ENCODE data around the gene HES2. TPM values are rescaled to one million over a fixed set of nuclear protein-coding genes. Genes with fewer than 3 reads are reported as not detected.
"Not testable (repeated sequence)": the region's sequence is repeated elsewhere in the genome, so short reads cannot be mapped to it uniquely, and the experiment has no call there.

HES2 gene
- total RNA-seq, 1 experiment from 2014 or later: 2.0 TPM

GRCh38 chr1:6454856-6455751 is 35.4 kb upstream of the HES2 start:
- DNase-seq (ENCODE audit: low spot score): no peak

GRCh38 chr1:6453895-6454855 is 34.5 kb upstream of the HES2 start:
- not testable (repeated sequence) for DNase-seq (ENCODE audit: low spot score)

- DNase-seq (ENCODE audit: low spot score): no peak
Measured at GRCh38 chr1:6450943-6451373, 31.2 kb upstream of the HES2 start.

GRCh38 chr1:6450486-6450885 is 30.8 kb upstream of the HES2 start:
- DNase-seq (ENCODE audit: low spot score): not testable (repeated sequence)

- no peak for DNase-seq (ENCODE audit: low spot score)
Measured at GRCh38 chr1:6450005-6450450, 30.3 kb upstream of the HES2 start.

GRCh38 chr1:6448749-6449631 is 29.3 kb upstream of the HES2 start:
- DNase-seq (ENCODE audit: low spot score): no peak

GRCh38 chr1:6447818-6448748 is 28.4 kb upstream of the HES2 start:
- no peak for DNase-seq (ENCODE audit: low spot score)

GRCh38 chr1:6447016-6447817 is 27.5 kb upstream of the HES2 start:
- no peak for DNase-seq (ENCODE audit: low spot score)

GRCh38 chr1:6446665-6447015 is 26.9 kb upstream of the HES2 start:
- DNase-seq (ENCODE audit: low spot score): no peak

GRCh38 chr1:6445929-6446328 is 26.2 kb upstream of the HES2 start:
- DNase-seq (ENCODE audit: low spot score): not testable (repeated sequence)

GRCh38 chr1:6445062-6445763 is 25.5 kb upstream of the HES2 start:
- no peak for DNase-seq (ENCODE audit: low spot score)

GRCh38 chr1:6444377-6444776 is 24.7 kb upstream of the HES2 start:
- no peak for DNase-seq (ENCODE audit: low spot score)

GRCh38 chr1:6443339-6444115 is 23.8 kb upstream of the HES2 start:
- DNase-seq (ENCODE audit: low spot score): no peak

- DNase-seq (ENCODE audit: low spot score): no peak
Measured at GRCh38 chr1:6441586-6441985, 21.9 kb upstream of the HES2 start.

- DNase-seq (ENCODE audit: low spot score): no peak
Measured at GRCh38 chr1:6440198-6441126, 20.7 kb upstream of the HES2 start.

- peak; percentile 49 for DNase-seq (ENCODE audit: low spot score)
Measured at GRCh38 chr1:6438047-6438525, 18.4 kb upstream of the HES2 start.

All from A172 (cell line).